Astrocyte of the spinal cord (primary cell): Measurements from ENCODE around the gene KRTAP10-4.
"Not testable (repeated sequence)": the region's sequence is repeated elsewhere in the genome, so short reads cannot be mapped to it uniquely, and the experiment has no call there.

Source experiments
- DNase-seq: peaks from one replicate; pipeline ENCODE4 v3.0.0; 2011; ENCODE audit warnings: low read depth, low spot score
- H3K4me3 ChIP-seq: 2 replicates; pipeline ENCODE4 v1.5.1; 2011; ENCODE audit warnings: low read depth, mild to moderate bottlenecking, low read length, moderate library complexity
- CTCF ChIP-seq: IDR thresholded peaks from 2 replicates; pipeline ENCODE4 v1.5.1; 2012; ENCODE audit warnings: low read depth, mild to moderate bottlenecking, low read length, inconsistent platforms
- in situ Hi-C: cut with HindIII; loops from 2 replicates; pipeline ENCODE4 v1.10.0; 2017; ENCODE audit warnings: low sequenced_read_pairs

KRTAP10-4 gene

GRCh38 chr21:44601596-44602462, 28.3 kb downstream of the KRTAP10-4 start:
- no peak for TF ChIP-seq CTCF
- no peak overlapping the region for H3K4me3 ChIP-seq
- in situ Hi-C loops, result no loop called here
- DNase-seq, result no peak

GRCh38 chr21:44602463-44602850, 28.9 kb downstream of the KRTAP10-4 start:
- in situ Hi-C loops, result no loop called here
- no peak for DNase-seq
- no peak for TF ChIP-seq CTCF
- H3K4me3 ChIP-seq, result no peak overlapping the region

- no peak for DNase-seq
- in situ Hi-C loops, result no loop called here
Measured at GRCh38 chr21:44603109-44603875, 29.8 kb downstream of the KRTAP10-4 start.

GRCh38 chr21:44603911-44604310, 30.4 kb downstream of the KRTAP10-4 start:
- TF ChIP-seq CTCF, result no peak
- in situ Hi-C loops, result no loop called here
- no peak for DNase-seq
- no peak overlapping the region for H3K4me3 ChIP-seq

More at GRCh38 chr21:44603109-44603875, 29.8 kb downstream of the KRTAP10-4 start:
- no peak overlapping the region for H3K4me3 ChIP-seq
- no peak for TF ChIP-seq CTCF

GRCh38 chr21:44606495-44606894, 33.0 kb downstream of the KRTAP10-4 start:
- no peak overlapping the region for H3K4me3 ChIP-seq
- in situ Hi-C loops, result no loop called here
- TF ChIP-seq CTCF, result no peak
- DNase-seq, result no peak

GRCh38 chr21:44609193-44609592, 35.7 kb downstream of the KRTAP10-4 start:
- in situ Hi-C loops, result no loop called here
- no peak for TF ChIP-seq CTCF
- no peak overlapping the region for H3K4me3 ChIP-seq
- DNase-seq, result no peak

GRCh38 chr21:44610157-44610843, 36.8 kb downstream of the KRTAP10-4 start:
- in situ Hi-C loops, DNase-seq, H3K4me3 ChIP-seq: not testable (repeated sequence)
